Activated CD4-positive, alpha-beta T cell treated with anti-CD3 and anti-CD28 coated beads, Interleukin-2, Interleukin-6, amounts not matched to agents 100 ng/mL and 50 ng/mL, durations not matched to agents 16 hours and 8 hours (primary cell): ENCODE results near the gene NKAIN4.
"Not testable (repeated sequence)": the region's sequence is repeated elsewhere in the genome, so short reads cannot be mapped to it uniquely, and the experiment has no call there.

Experiments
- DNase-seq: peaks from one replicate; pipeline ENCODE4 v3.0.0-alpha.2; 2020

The NKAIN4 gene

DNA sequence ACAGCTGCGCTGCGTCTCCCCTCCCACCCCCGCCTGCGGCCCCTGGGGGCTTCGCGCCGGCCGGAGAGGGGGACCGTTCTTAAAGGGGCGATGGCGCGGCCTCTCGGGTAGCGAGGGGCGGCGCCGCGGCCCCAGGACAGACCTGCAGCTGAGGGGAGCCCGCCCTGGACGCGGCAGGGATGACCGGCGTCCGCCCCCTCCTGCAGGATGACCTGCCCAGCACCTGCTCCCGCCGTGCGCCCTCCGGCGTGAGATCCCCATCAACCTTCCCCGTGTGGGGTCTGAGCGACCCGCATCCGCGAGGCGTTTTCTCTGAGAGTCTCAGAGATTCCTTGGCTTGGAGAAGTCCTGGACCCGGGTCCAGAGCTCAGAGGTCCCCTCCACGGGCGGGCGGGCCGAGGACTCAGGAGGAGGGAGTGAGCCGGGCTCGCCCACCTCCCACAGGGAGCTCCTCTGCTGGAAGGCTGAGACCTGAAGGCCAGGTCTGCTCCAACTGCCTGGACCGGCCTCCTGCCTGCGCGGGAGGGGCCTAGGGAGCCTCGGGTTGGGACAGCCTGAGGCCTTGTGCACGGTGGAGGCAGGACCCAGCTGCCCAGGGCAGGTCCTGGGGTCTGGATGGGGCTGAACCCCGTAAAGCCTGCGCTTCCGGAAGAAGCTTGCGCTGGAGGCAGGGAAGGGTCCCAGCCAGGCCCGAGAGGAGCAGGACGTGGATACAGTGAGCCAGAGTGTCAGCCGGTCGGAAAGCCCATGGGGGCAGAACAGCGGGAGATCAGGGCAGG, 532 bp upstream of the NKAIN4 start:
- no peak for DNase-seq

DNA sequence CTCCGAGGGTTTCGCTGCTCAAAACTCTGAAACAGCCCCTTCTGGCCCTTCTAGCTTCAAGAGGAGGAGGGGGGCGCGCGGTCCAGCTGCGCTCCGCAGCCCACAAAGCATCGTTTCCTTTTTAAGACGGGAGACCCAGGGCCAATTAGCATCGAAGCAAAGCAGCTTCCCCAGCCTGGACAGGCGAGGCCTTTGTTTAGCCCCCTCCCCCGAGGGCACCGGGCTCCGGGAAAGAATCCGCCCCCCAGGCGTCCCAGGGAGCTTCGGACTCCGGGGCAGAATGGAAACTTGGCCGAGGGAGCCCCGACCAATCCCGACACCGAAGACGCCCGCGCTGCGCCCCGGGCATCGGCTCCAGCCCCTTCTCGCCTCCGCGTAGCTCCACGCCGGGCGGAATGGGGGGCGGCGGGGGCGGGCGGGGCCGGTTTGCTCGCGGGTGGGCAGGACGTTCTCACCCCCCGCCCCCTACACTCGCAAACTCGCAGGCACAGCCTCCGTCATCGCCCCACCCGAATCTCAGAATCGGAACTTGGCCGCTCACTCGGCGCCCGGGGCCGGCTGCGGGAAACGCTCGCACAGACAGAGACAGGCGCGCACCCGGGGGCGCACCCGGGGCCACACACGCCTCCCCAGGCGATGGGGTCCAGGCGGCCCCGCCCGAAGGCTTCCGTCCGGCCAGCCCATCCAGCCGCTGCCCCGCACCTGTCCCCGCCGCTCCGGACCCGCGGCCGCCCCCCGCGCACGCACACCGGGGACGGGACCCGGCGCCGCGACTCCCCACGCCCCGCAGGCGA, 628 bp downstream of the NKAIN4 start:
- no peak for DNase-seq

DNA sequence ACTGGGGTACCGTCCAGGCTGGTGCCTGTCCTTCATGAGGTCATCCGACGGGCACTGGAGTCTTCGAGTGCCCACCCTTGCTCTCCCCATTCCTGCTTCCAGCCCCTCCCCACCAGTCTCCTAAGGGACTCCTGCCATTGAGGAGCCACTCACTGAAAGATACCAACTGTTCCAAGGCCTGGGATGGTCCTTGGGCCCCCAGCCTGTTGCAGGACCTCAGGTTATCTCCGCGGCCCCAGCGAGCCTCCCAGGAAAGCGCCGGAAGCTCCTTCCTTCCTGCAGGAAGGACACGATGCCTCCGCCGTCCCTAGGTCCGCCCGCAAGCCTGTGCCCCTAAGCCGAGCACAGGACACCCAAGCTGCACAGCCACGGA, 1.2 kb downstream of the NKAIN4 start:
- DNase-seq = no peak

DNA sequence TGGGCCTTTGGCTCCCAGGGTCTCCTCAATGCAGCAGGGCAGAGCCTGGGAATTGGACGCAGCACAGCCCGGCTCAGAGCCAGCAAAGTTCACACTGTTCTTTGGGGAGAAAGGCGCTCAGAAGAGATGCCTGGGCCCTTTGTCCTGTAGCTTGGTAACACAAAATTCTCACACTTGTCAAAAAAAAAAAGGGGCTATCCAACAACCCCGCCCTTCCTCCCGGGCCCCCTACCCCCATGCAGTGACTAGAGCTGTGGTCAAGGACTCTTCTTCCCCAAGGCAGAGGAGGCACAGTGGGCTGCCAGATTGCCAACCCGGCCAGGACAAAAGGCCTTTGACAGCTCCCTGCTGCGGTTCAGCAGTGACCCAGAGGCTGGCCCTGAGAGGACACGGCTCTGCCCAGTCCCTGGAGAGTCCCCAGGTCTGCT, 2.0 kb downstream of the NKAIN4 start:
- DNase-seq = no peak

DNA sequence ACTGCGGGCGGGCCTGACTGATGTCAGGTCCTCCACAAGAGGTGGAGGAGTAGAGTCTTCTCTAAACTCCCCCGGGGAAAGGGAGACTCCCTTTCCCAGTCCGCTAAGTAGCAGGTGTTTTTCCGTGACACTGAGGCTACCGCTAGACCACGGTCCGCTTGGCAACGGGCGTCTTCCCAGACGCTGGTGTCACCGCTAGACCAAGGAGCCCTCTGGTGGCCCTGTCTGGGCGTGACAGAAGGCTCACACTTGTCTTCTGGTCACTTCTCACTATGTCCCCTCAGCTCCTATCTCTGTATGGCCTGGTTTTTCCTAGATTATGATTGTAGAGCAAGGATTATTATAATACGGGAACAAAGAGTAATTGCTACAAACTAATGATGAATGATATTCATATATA, 2.9 kb downstream of the NKAIN4 start:
- not testable (repeated sequence) for DNase-seq

DNA sequence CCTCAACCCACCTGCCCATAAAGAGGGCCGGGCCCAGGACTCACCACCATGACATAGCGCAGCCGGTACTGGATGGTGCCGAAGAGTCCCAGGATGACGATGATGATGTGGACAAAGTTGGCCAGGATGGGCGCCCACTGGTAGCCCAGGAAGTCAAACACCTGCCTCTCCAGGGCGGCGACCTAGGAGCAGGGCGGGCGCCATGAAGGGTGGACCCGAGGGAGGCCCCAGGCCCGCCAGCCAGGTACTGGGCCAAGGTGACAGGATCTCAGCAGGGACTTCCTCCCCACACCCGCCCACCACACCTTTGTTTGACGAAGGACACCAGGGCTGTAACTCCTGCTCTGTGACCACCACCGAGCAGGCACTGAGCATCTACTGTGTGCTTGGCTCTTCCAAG, 4.4 kb downstream of the NKAIN4 start:
- no peak for DNase-seq

DNA sequence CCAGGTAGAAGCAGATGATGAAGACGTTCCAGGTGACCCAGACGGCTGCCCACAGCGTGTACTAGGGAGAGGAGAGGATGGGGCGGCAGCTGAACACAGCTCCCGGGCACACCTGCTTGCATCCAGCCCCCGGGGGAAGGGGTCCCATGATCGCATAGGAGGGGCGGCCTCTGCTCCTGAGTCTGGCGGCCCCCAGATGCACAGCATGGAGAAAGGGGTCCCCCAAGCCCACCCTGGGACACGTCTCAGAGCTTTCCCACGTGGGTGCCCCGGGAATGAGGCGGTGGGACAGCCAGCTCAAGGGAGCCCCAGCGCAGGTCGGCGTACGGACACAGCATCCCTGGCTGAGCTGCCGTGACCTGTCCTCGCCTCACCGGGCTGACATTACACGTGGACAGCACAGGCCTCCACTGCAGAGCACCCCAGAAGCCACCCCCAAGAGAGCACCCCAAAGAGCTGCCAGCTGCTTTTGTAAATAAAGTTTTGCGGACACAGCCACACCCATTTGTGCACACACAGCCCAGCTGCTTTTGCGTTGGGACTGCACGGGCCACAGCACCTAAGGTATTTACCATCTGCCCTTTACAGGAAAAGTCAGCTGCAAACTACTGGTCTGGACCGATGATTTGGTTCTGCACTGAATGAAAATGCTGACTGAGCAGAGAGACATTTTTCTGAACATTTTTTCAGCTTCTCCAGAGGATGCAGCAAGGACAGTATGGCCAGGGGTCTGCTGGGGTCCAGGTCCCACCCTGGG, 5.2 kb downstream of the NKAIN4 start:
- no peak for DNase-seq

DNA sequence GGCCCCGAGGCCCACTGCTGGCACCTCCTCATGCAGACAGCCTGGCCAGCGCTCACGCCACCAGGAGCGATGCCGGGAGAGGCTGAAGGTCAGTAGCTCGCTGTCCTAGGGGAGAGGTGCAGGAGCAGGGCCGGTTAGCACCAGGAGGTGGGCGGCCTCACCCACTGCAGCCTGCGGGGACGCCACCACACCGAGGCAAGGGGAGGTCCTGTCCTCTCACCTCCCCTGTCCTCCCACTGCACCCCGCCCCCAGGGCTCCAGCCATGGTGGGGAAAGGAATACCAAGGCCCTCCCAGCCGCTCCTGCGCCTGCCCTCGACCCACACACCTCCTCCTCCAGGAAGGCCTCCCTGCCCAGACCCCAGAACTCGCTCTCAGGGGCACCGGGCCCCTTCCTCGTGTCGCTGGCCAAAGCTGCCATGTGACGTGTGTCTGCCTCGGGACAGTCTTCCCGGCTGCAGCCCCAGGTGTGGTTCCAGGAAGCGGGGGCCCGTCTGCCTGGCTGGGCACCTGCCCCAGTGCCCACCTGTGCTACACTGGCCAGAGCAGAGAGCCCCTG, 6.5 kb downstream of the NKAIN4 start:
- no peak for DNase-seq

DNA sequence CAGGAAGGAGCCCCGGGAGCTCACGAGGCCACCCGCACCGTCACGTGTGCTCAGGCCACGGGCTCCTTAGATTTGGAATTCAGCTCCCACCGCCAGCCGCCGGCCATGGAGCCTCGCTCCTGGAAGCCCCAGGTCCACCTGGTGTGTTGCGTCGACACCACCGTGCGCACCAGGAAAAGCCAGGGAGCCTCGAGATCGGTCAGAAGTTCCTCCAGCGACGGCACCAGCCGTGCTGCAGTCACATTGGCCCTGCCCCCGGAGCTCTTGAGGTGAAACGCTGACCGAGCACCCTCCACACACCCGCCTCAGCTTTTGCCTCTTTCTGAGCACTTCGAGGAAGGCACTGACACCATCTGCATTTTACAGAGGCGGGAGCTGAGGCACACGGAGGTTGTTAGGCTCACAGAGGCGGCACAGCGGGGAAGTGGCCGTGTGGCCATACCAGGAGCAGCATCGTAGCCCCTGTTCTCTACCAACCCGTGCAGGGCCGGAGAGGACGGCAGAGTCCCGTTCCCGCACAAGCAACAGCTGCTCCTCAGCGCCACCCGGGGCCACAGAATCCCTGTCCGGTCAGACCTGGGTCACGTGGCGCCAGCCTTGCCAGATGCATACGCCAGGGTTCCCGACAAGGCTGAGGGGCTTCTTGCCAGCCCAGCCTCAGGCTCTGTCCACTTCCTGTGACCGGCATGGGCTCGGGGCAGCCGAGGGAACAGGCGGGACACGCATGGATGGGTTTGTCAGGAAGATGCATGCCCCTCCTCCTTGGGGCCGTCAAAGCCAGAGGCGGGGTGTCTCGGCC, 7.6 kb downstream of the NKAIN4 start:
- no peak for DNase-seq

DNA sequence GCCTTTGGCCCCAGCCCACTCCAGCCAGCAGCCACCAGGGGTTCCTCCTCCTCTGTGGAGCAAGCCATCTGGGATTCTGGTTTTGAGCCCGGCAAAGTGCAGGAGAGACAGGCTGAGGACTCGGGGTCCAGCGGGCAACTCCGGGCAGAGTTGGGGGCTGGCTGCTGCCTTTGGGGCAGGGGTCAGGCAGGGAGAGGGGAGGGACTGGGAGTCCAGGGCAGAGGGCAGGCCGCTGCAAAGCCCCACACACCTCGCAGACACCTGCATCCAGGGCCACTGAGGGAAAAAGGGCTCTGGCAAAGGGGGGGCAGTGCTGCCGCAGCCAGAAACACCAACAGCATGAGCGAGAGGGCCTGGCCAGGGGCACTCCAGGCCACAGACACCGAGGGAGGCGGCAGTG, 9.8 kb downstream of the NKAIN4 start:
- DNase-seq = no peak

DNA sequence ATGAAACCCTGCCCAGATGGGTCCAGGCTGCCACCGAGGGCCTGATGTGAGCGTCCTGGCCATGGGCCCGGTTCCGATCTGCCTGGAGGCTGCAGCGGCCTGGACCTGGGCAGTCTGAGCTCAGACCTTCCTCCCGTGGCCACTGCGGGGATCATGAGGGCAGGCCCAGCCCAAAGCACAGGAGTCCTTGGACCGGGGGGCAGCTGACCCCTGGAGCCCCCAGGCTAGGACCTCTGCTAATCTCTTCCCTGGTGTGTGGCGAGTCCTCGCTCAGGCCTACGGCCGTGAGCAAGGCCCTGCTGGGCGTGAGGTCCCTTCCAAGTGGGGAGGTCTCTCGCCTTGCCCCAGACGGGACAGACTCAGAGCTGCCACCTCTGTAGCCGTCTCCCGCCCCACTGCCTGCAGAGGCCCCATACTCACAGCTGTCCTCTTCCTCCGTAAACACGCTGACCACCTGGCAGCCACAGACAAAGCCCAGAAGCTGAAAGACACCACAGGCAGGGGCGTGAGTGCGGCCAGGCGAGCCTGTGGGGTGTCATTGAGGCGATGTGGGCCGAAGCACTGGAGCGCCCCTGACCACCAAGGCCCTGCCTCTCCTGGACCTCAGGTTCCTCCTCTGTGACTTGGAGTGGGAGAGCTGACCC, 10.5 kb downstream of the NKAIN4 start:
- DNase-seq = no peak

DNA sequence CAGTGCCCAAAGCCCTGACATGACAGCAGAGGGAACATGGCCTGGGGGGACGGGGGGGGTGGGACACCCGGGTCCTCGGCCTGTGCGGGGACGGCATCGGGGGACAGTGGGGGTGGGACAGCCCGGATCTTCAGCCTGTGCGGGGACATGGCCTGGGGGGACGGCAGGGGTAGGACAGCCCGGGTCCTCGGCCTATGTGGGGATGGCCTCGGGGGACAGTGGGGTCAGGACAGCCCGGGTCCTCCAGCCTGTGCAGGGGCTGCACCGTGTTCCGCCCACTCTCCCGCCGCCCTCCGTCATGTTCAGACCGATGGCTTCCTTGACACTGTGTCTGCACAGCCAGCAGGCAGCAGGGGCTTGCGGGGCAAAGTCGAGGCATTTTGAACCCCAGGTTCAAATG, 11.5 kb downstream of the NKAIN4 start:
- DNase-seq = no peak

DNA sequence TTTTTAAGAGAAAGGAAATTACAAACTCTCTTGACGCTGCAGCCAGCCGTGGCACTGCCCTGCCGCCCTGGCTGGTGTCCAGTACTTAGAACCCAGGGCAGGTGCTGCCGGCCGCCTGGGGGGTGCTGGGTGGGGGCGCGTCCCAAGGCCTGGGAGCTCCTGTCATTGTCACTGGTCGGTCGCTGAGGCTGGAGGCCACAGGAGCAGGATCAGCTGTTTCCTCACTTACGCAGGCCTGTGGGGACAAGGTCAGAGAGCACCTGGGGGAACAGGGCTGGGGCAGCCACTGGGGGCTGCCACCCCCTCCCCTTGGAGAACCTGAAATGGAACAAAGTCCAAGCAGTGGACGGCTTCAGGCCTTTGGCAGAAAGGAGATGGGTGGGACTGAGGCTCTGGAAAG, 13.0 kb downstream of the NKAIN4 start:
- no peak for DNase-seq

DNA sequence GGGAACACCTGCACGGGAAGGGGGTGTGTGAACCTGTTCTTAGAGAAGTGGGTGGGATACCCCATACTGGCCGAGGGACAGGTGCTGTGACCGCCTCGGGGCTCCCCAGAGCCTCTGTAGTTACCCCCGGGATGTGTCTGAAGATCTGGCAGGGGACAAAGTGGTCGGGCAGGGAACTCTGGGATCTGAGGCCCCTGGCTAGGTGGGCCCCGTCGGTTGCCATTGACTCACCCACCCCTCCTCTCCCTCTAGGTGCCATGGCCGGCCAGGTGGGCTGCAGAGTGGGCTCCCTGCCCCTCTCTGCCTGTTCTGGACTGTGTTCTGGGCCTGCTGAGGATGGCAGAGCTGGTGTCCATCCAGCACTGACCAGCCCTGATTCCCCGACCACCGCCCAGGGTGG, 14.3 kb downstream of the NKAIN4 start:
- DNase-seq = no peak

DNA sequence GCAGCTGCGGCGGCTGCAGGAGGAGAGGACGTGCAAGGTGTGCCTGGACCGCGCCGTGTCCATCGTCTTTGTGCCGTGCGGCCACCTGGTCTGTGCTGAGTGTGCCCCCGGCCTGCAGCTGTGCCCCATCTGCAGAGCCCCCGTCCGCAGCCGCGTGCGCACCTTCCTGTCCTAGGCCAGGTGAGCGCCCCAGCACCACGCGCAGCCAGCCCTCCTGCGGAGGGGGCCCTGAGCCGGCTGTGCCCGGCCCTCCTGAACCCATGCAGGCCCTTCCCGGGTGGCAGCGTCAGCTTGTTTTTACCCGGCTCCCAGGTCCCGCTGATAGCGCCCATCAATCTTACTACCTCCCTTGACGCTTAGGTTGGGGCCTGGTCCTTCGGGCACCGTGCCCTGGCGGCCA, 14.8 kb downstream of the NKAIN4 start:
- no peak for DNase-seq

DNA sequence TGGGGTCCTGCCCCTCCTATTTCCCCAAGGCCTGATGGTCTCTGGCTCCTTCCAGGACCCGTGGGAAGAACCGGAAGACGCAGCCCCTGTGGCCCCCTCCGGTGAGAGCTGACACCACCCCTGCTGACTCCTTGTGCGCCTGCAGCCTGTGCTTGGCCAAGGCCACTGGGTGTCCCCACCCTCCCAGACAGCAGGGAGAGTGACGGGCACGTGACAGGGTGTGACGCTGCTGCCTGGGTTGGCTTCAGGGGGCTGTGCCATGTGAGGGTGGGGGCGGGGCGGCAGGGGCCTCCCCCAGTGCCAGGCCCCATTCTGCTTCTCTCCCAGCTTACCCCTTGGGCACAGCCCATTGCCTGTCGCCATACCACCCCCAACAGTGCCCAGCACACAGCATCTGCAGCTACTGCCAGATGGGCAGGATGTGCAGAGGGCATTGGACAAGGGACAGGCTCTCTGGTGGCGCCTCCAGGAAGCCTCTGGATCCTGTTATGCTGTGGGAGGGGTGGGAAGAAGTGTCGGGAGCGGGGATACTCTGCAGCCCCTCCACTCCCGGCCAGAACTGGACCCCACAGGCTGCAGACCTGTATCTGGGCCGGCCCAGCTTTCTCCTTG, 15.6 kb downstream of the NKAIN4 start:
- no peak for DNase-seq

DNA sequence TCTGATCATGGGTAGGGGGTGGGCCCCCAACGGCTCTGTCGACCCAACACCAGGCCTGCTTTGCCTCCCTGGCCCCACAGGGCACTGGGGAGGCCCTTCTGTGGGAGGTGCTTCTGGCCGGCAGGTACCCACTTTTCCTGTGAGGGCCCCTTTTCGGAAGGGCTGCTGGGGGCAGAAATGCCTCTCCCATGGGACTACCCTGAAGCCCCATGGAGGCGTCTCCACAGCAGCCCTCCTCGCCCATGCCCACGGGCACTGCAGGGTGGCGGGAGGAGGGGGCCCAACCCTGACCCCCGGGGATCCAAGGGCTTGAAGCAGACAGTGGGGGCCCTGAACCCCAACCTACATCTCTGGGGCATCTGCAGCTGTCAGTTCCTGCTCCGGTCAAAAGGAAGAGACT, 16.2 kb downstream of the NKAIN4 start:
- DNase-seq = no peak

DNA sequence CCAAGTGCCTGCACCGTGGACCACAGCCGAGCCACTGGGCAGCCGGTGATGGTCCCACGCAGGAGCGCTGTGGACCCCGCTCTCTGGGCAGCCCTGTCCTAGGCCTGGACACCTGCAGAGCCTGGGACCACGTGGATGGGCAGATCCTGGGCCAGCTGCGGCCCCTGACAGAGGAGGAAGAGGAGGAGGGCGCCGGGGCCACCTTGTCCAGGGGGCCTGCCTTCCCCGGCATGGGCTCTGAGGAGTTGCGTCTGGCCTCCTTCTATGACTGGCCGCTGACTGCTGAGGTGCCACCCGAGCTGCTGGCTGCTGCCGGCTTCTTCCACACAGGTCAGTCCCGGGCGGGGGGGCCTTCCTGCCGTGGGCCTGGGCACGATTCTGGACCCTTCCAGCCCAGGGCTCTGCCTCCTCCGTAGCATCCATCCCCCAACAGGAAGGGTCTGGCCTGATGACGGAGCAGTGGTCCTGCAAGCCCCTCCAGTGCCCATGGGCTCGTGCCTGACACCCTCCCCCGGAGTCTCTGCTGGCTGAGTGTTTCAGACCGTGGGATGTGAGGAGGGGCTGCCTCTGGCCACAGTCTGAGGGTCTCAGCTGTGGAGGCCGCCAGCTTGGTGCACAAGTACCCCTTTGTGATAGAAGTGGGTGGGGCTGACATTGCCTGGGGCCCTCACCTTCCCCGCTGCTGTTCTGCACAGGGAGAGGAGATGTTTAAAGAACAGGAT, 18.0 kb downstream of the NKAIN4 start:
- no peak for DNase-seq

DNA sequence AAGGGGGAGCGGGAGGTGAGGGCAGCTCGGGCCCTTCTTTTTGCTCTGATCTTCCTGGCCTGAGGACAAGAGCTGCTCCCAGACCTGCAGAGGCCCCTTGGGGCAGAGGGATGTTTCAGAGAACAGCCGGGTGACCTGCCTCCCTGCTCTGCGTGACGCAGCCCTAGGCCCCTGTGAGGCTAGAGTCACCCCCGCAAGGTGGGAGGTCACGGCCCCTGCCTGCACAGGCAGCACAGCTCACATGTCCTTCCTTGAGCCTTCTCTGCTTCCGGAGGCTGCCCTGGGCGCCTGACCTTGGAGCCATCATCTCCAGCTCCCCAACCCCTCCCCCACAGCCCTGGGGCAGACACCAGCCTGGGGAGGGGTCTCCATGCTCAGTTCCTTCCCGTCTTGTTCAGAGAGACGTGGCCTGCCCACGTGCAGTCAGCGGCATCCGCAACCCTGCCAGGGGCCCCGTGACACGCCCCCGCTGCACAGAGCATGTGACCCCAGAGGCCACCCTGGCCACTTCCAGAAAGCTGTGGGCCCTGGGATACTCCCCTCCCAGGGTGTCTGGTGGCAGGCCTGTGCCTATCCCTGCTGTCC, 18.8 kb downstream of the NKAIN4 start, which contains the start of gene BIRC7:
Gene BIRC7, plus strand, starts transcription at position 507 of the 585 bp plus-strand sequence. CDS start 192 bp downstream, outside the sequence.
- DNase-seq = no peak

DNA sequence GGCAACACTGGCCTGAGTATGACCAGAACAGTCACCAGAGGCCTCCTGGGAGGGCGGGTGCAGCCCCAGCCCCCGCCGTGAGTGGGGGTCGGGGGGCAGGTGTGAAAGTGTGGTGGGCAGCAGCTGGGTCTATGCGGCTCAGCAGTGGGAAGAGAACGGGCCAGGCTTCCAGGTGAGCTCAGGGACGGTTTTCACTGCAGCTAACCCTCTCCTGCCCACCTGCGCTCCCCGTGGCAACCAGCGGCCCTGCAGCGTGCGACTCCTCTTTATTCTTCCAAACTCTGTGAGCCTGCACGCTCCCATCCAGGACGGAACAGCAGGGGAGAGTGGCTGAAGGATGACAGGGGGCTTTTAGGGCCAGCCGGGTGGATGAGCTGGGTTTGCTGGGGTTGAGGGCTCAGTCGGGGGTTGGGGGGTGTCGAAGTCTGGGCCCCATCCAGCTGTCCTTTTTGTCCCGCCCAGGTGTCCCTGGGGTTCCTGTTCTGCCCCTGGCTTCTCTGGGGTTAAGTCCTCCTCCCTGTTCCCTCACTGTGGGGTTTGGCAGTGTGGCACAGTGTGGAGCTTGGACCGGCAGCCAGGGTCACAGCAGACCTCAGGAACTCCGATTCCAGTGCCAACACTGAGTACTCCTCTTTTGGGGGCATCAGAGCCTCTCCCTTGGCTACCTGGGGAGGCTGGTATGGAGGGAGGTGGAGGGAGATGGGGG, 19.4 kb downstream of the NKAIN4 start:
- no peak for DNase-seq
